Suprapubic skin (tissue), 4 donors: ENCODE results near the gene NTSR1. TPM values are rescaled to one million over a fixed set of nuclear protein-coding genes. Genes with fewer than 3 reads are reported as not detected.

Source experiments
- DNase-seq, 2 donors: peaks; one replicate each; pipeline ENCODE4 v3.0.0-alpha.2; 2019; ENCODE audit warnings: low spot score in 2 of 2
- H3K27ac ChIP-seq: fragments of 200-600 bp; sonication (generic); one replicate; pipeline ENCODE4 v1.5.1; 2019
- H3K27me3 ChIP-seq: fragments of 200-600 bp; sonication (generic); one replicate; pipeline ENCODE4 v1.5.1; 2019
- H3K36me3 ChIP-seq: fragments of 200-600 bp; sonication (generic); one replicate; pipeline ENCODE4 v1.5.1; 2019
- H3K4me1 ChIP-seq: fragments of 200-600 bp; sonication (generic); one replicate; pipeline ENCODE4 v1.5.1; 2019
- H3K4me3 ChIP-seq: fragments of 200-600 bp; sonication (generic); one replicate; pipeline ENCODE4 v1.5.1; 2019; ENCODE audit warnings: mild to moderate bottlenecking
- H3K9me3 ChIP-seq: fragments of 200-600 bp; sonication (generic); one replicate; pipeline ENCODE4 v1.5.1; 2019
- CTCF ChIP-seq, 2 donors: fragments of 200-600 bp in 1 of 2; fragments of 450-650 bp in 1 of 2; sonication (generic) in 1 of 2; IDR thresholded peaks; one replicate each; pipeline ENCODE4 v1.5.1; 2016 to 2019; ENCODE audit warnings: antibody characterized with exemption in 2 of 2, mild to moderate bottlenecking in 1 of 2, moderate library complexity in 1 of 2
- EP300 ChIP-seq: sonication (generic); formaldehyde crosslinking; IDR thresholded peaks from one replicate; pipeline ENCODE4 v1.6.1; 2017; ENCODE audit warnings: antibody characterized with exemption
- POLR2A ChIP-seq, 2 donors: fragments of 450-650 bp; IDR thresholded peaks; one replicate each; pipeline ENCODE4 v1.6.1; 2017; ENCODE audit warnings: antibody characterized with exemption in 2 of 2, mild to moderate bottlenecking in 2 of 2, moderate library complexity in 2 of 2
- POLR2AphosphoS5 ChIP-seq, 3 donors: sonication (generic); formaldehyde crosslinking; IDR thresholded peaks; one replicate each; pipeline ENCODE4 v1.6.1; 2017; ENCODE audit warnings: antibody characterized with exemption in 3 of 3
- WGBS: methylation state at CpG from one replicate; pipeline ENCODE4 v1.1.5; 2018; 5-methylcytosine and 5-hydroxymethylcytosine counted together
- total RNA-seq, 4 donors: library from RNA; depleted of rRNA; stranded (reverse); fragments of >200 nt; gene quantifications; one replicate each; pipeline ENCODE4 v1.1.0, GENCODE V29; 2016

Gene NTSR1
- total RNA-seq, 4 donors from 2014 or later = 0.16 to 0.55 TPM; not detected in 2

GRCh38 chr20:62773845-62774714 is 65.4 kb downstream of the NTSR1 start:
- DNase-seq = no peak
- Histone ChIP-seq H3K27ac (no peak overlapping the region), H3K27me3 (peaks cover 27% of the 10 kb centered on the region), H3K36me3 (no peaks in the 10 kb centered on the region), H3K4me3 (no peak overlapping the region), H3K4me1 (peaks cover 23% of the 10 kb centered on the region), H3K9me3 (no peaks in the 10 kb centered on the region)
- 57% methylated on average over 26 of the region's 29 CpGs for WGBS
- no peak for TF ChIP-seq CTCF (IDR thresholded peaks at IDR 0.05)
- no peak for TF ChIP-seq POLR2A (IDR thresholded peaks at IDR 0.05)
- no peak for TF ChIP-seq EP300
- TF ChIP-seq POLR2AphosphoS5 (IDR thresholded peaks at IDR 0.05) = no peak

- no peak overlapping the region for H3K27ac ChIP-seq
- no peak for DNase-seq
- TF ChIP-seq POLR2A (IDR thresholded peaks at IDR 0.05) (no peak), CTCF (IDR thresholded peaks at IDR 0.05) (no peak), EP300 (no peak), POLR2AphosphoS5 (IDR thresholded peaks at IDR 0.05) (no peak)
- peaks cover 34% of the 10 kb centered on the region for H3K27me3 ChIP-seq
- H3K4me1 ChIP-seq = peaks cover 23% of the 10 kb centered on the region
- H3K4me3 ChIP-seq = no peak overlapping the region
- WGBS = 81% methylated on average over 4 of the region's 8 CpGs
- H3K9me3 ChIP-seq = no peaks in the 10 kb centered on the region
- H3K36me3 ChIP-seq = no peaks in the 10 kb centered on the region
Observed at GRCh38 chr20:62774762-62775161, 66.1 kb downstream of the NTSR1 start.

GRCh38 chr20:62775206-62775605 is 66.6 kb downstream of the NTSR1 start:
- H3K9me3 ChIP-seq = no peaks in the 10 kb centered on the region
- 83% methylated on average over 8 of the region's 9 CpGs for WGBS
- peaks cover 23% of the 10 kb centered on the region for H3K4me1 ChIP-seq
- TF ChIP-seq POLR2AphosphoS5 (IDR thresholded peaks at IDR 0.05) (no peak), EP300 (no peak), CTCF (IDR thresholded peaks at IDR 0.05) (no peak), POLR2A (IDR thresholded peaks at IDR 0.05) (no peak)
- peaks cover 38% of the 10 kb centered on the region for H3K27me3 ChIP-seq
- no peaks in the 10 kb centered on the region for H3K36me3 ChIP-seq
- no peak for DNase-seq
- H3K4me3 ChIP-seq = no peak overlapping the region
- H3K27ac ChIP-seq = no peak overlapping the region

- no peak overlapping the region for H3K4me3 ChIP-seq
- TF ChIP-seq CTCF (IDR thresholded peaks at IDR 0.05) = no peak
- TF ChIP-seq POLR2AphosphoS5 (IDR thresholded peaks at IDR 0.05) = no peak
- no peak for TF ChIP-seq EP300
- TF ChIP-seq POLR2A (IDR thresholded peaks at IDR 0.05) = no peak
- H3K27ac ChIP-seq = no peak overlapping the region
- WGBS = 76% methylated on average over 14 of the region's 24 CpGs
- no peaks in the 10 kb centered on the region for H3K36me3 ChIP-seq
- peaks cover 23% of the 10 kb centered on the region for H3K4me1 ChIP-seq
- DNase-seq = no peak
- peaks cover 46% of the 10 kb centered on the region for H3K27me3 ChIP-seq
- no peaks in the 10 kb centered on the region for H3K9me3 ChIP-seq
Observed at GRCh38 chr20:62776035-62776691, 67.5 kb downstream of the NTSR1 start.
